Common myeloid progenitor, CD34-positive (primary cell): ENCODE measurements around the gene POTEF.
"Not testable (repeated sequence)": the region's sequence is repeated elsewhere in the genome, so short reads cannot be mapped to it uniquely, and the experiment has no call there.

Source experiments
- CTCF ChIA-PET: fragments of 350-600 bp; sonication (Branson Sonifier 250); formaldehyde crosslinking; loops from one replicate; lab custom pipeline; 2021; ENCODE audit warnings: antibody characterized with exemption; lab: Charles Lee
- POLR2A ChIA-PET: fragments of 350-600 bp; sonication (Branson Sonifier 250); formaldehyde crosslinking; loops from one replicate; lab custom pipeline; 2021; ENCODE audit warnings: antibody characterized with exemption; lab: Charles Lee
- DNase-seq, 3 donors: peaks; one replicate each; pipeline versions ENCODE4 v3.0.0 to v3.0.0-alpha.2; 2013
- H3K27ac ChIP-seq, 2 experiments: 1 replicate in 1 of 2; 2 replicates in 1 of 2; pipeline ENCODE4 v1.7.0; 2013; ENCODE audit warnings: inconsistent platforms in 2 of 2, low read length in 2 of 2, mild to moderate bottlenecking in 2 of 2, low read depth in 1 of 2, moderate library complexity in 1 of 2; ENCODE audit not compliant: severe bottlenecking in 2 of 2, insufficient read depth in 1 of 2, poor library complexity in 1 of 2
- H3K27me3 ChIP-seq, 5 experiments: replicated peaks in 2 of 5; 1 replicate in 3 of 5; 2 replicates in 2 of 5; pipeline versions ENCODE4 v1.6.1 to v1.7.0; 2013; ENCODE audit warnings: low read length in 4 of 5, mild to moderate bottlenecking in 2 of 5, moderate library complexity in 2 of 5, inconsistent platforms in 1 of 5; ENCODE audit not compliant: insufficient read depth in 5 of 5, control insufficient read depth in 4 of 5
- H3K36me3 ChIP-seq, 4 experiments: 1 replicate in 2 of 4; 2 replicates in 2 of 4; pipeline versions ENCODE4 v1.6.1 to v1.7.0; 2013; ENCODE audit warnings: low read length in 3 of 4, control low read depth in 1 of 4, mild to moderate bottlenecking in 1 of 4; ENCODE audit not compliant: control insufficient read depth in 4 of 4, insufficient read depth in 4 of 4
- H3K4me1 ChIP-seq, 4 experiments: 1 replicate in 3 of 4; 2 replicates in 1 of 4; pipeline versions ENCODE4 v1.6.1 to v1.7.1; 2013; ENCODE audit warnings: low read length in 3 of 4, mild to moderate bottlenecking in 3 of 4, control low read depth in 1 of 4, inconsistent platforms in 1 of 4, moderate library complexity in 1 of 4; ENCODE audit not compliant: control insufficient read depth in 4 of 4, insufficient read depth in 4 of 4; ENCODE audit errors: control extremely low read depth in 1 of 4
- H3K4me3 ChIP-seq, 7 experiments: 1 replicate in 4 of 7; 2 replicates in 3 of 7; pipeline versions ENCODE4 v1.5.1 to v1.7.0; 2013; ENCODE audit warnings: mild to moderate bottlenecking in 7 of 7, low read length in 6 of 7, moderate library complexity in 6 of 7, inconsistent platforms in 2 of 7, low read depth in 2 of 7, control low read depth in 1 of 7; ENCODE audit not compliant: insufficient read depth in 4 of 7, control insufficient read depth in 1 of 7; ENCODE audit errors: extremely low read depth in 1 of 7
- H3K9me3 ChIP-seq, 5 experiments: 1 replicate in 4 of 5; 2 replicates in 1 of 5; pipeline versions ENCODE4 v1.6.1 to v1.7.1; 2013; ENCODE audit warnings: low read length in 4 of 5, mild to moderate bottlenecking in 2 of 5, inconsistent platforms in 1 of 5, low read depth in 1 of 5, moderate library complexity in 1 of 5; ENCODE audit not compliant: control insufficient read depth in 4 of 5, insufficient read depth in 2 of 5; ENCODE audit errors: control extremely low read depth in 1 of 5
- WGBS: methylation state at CpG from one replicate; pipeline ENCODE4 v1.1.5; 2013; ENCODE audit not compliant: insufficient coverage; 5-methylcytosine and 5-hydroxymethylcytosine counted together

POTEF gene

GRCh38 chr2:130138326-130138725 lies 9.3 kb upstream of the POTEF start:
- DNase-seq, H3K4me1 ChIP-seq, CTCF ChIA-PET, H3K36me3 ChIP-seq, H3K9me3 ChIP-seq, H3K4me3 ChIP-seq, H3K27ac ChIP-seq, POLR2A ChIA-PET: not testable (repeated sequence)
- no CpG with 5 or more reads among the region's 13 CpGs for WGBS
- peaks cover 0 to 10% (median 2%) of the 10 kb centered on the region in 5 experiments for H3K27me3 ChIP-seq

- H3K9me3 ChIP-seq, H3K27me3 ChIP-seq, H3K27ac ChIP-seq, DNase-seq, H3K4me3 ChIP-seq, H3K4me1 ChIP-seq, CTCF ChIA-PET, H3K36me3 ChIP-seq, POLR2A ChIA-PET: not testable (repeated sequence)
- WGBS: 91% methylated on average over 3 of the region's 5 CpGs
Observed at GRCh38 chr2:130137118-130137517, 8.1 kb upstream of the POTEF start.

GRCh38 chr2:130136546-130136945 lies 7.5 kb upstream of the POTEF start:
- 100% methylated on average over 3 of the region's 10 CpGs for WGBS
- H3K36me3 ChIP-seq, H3K27me3 ChIP-seq, DNase-seq, CTCF ChIA-PET, H3K9me3 ChIP-seq, H3K4me3 ChIP-seq, POLR2A ChIA-PET, H3K4me1 ChIP-seq, H3K27ac ChIP-seq: not testable (repeated sequence)

- ChIA-PET CTCF (no interaction called here), POLR2A (no interaction called here)
- Histone ChIP-seq H3K4me1 (no peaks in the 10 kb centered on the region), H3K27me3 (no peaks in the 10 kb centered on the region), H3K9me3 (no peaks in the 10 kb centered on the region), H3K27ac (no peak overlapping the region), H3K36me3 (no peaks in the 10 kb centered on the region), H3K4me3 (no peak overlapping the region)
- 96% methylated on average over 10 of the region's 15 CpGs for WGBS
- no peak for DNase-seq
Observed at GRCh38 chr2:130135692-130136541, 6.9 kb upstream of the POTEF start.

GRCh38 chr2:130128464-130128863 lies 558 bp downstream of the POTEF start:
- DNase-seq, H3K27ac ChIP-seq, H3K27me3 ChIP-seq, H3K9me3 ChIP-seq, H3K4me3 ChIP-seq, POLR2A ChIA-PET, H3K36me3 ChIP-seq, CTCF ChIA-PET, H3K4me1 ChIP-seq: not testable (repeated sequence)
- WGBS: 95% methylated on average over 3 of the region's 14 CpGs

- H3K36me3 ChIP-seq, H3K4me1 ChIP-seq, CTCF ChIA-PET, H3K4me3 ChIP-seq, POLR2A ChIA-PET, H3K9me3 ChIP-seq, H3K27me3 ChIP-seq, H3K27ac ChIP-seq, DNase-seq: not testable (repeated sequence)
- no CpG with 5 or more reads among the region's 9 CpGs for WGBS
Observed at GRCh38 chr2:130127726-130128125, 1.3 kb downstream of the POTEF start.

- H3K36me3 ChIP-seq, H3K9me3 ChIP-seq, H3K4me3 ChIP-seq, H3K27me3 ChIP-seq, H3K4me1 ChIP-seq, CTCF ChIA-PET, DNase-seq, H3K27ac ChIP-seq, POLR2A ChIA-PET: not testable (repeated sequence)
- WGBS: 95% methylated on average over 14 of the region's 45 CpGs
Observed at GRCh38 chr2:130120924-130121323, 8.1 kb downstream of the POTEF start.
